Upper lobe of right lung (tissue), 1 donor: ENCODE data around the gene DIP2A. TPM values are rescaled to one million over a fixed set of nuclear protein-coding genes. Genes with fewer than 3 reads are reported as not detected.

Source experiments
- ATAC-seq: fragments of 200-7000 bp; cut with Tn5 transposase; one replicate; pipeline ENCODE4 v1.9.1; 2020; ENCODE audit warnings: mild to moderate bottlenecking, moderate library complexity
- DNase-seq: peaks from one replicate; pipeline ENCODE4 v3.0.0-alpha.2; 2020
- H3K27ac ChIP-seq: fragments of 200-600 bp; one replicate; pipeline ENCODE4 v1.8.0; 2022
- H3K27me3 ChIP-seq: fragments of 200-600 bp; one replicate; pipeline ENCODE4 v1.8.0; 2022; ENCODE audit warnings: mild to moderate bottlenecking
- H3K36me3 ChIP-seq: fragments of 200-600 bp; one replicate; pipeline ENCODE4 v1.8.0; 2022
- H3K4me1 ChIP-seq: fragments of 200-600 bp; one replicate; pipeline ENCODE4 v1.8.0; 2022
- H3K4me3 ChIP-seq: fragments of 200-600 bp; one replicate; pipeline ENCODE4 v1.8.0; 2022; ENCODE audit warnings: mild to moderate bottlenecking
- H3K9me3 ChIP-seq: fragments of 200-600 bp; one replicate; pipeline ENCODE4 v1.8.0; 2022
- CTCF ChIP-seq: fragments of 200-600 bp; IDR thresholded peaks from one replicate; pipeline ENCODE4 v1.8.0; 2022; ENCODE audit warnings: antibody characterized with exemption
- intact Hi-C: fragments of 100-400 bp; cut with DNase I; formaldehyde crosslinking; loops from one replicate; pipeline ENCODE4 v1.11.0; 2022
- total RNA-seq: library from RNA; stranded (reverse); fragmentation: NEBNext Ultra II Directional; extraction: Animal tissue kit (Norgen Biotek cat#: 25700); gene quantifications from one replicate; pipeline ENCODE4 v1.2.1, GENCODE V29; 2021
- donor health status: DM: no; HTN: yes; CAD: no; lungs with severe emphysema.

Gene DIP2A
- total RNA-seq, 1 donor from 2014 or later, result 35.6 TPM

- Histone ChIP-seq H3K4me1 (no peaks in the 10 kb centered on the region), H3K27ac (no peak overlapping the region), H3K36me3 (peaks cover 94% of the 10 kb centered on the region), H3K9me3 (no peaks in the 10 kb centered on the region), H3K27me3 (no peaks in the 10 kb centered on the region), H3K4me3 (no peak overlapping the region)
- intact Hi-C loops, result no loop called here
- no peak for DNase-seq
- TF ChIP-seq CTCF, result no peak
- ATAC-seq, result no peak
These were observed 105.7 kb downstream of the DIP2A start for GRCh38 chr21:46564391-46564790.

- no peak for ATAC-seq
- Histone ChIP-seq H3K4me3 (no peak overlapping the region), H3K9me3 (no peaks in the 10 kb centered on the region), H3K27ac (no peak overlapping the region), H3K27me3 (no peaks in the 10 kb centered on the region), H3K4me1 (no peaks in the 10 kb centered on the region), H3K36me3 (peaks cover 79% of the 10 kb centered on the region)
- DNase-seq, result no peak
- intact Hi-C loops, result no loop called here
- TF ChIP-seq CTCF, result no peak
These were observed 108.7 kb downstream of the DIP2A start for GRCh38 chr21:46567348-46567747.

GRCh38 chr21:46568562-46568961 is 109.9 kb downstream of the DIP2A start:
- no peak overlapping the region for H3K4me3 ChIP-seq
- intact Hi-C loops, result no loop called here
- no peak overlapping the region for H3K27ac ChIP-seq
- no peak for TF ChIP-seq CTCF
- no peaks in the 10 kb centered on the region for H3K27me3 ChIP-seq
- H3K36me3 ChIP-seq, result peaks cover 67% of the 10 kb centered on the region
- DNase-seq (no peak), ATAC-seq (no peak)
- no peaks in the 10 kb centered on the region for H3K4me1 ChIP-seq
- no peaks in the 10 kb centered on the region for H3K9me3 ChIP-seq

GRCh38 chr21:46569081-46569480 is 110.4 kb downstream of the DIP2A start:
- DNase-seq (no peak), ATAC-seq (no peak)
- TF ChIP-seq CTCF, result no peak
- Histone ChIP-seq H3K4me1 (no peaks in the 10 kb centered on the region), H3K27ac (no peak overlapping the region), H3K27me3 (no peaks in the 10 kb centered on the region), H3K9me3 (no peaks in the 10 kb centered on the region), H3K36me3 (peaks cover 62% of the 10 kb centered on the region), H3K4me3 (no peak overlapping the region)
- intact Hi-C loops, result no loop called here

- no peak for DNase-seq
- H3K36me3 ChIP-seq, result peaks cover 54% of the 10 kb centered on the region
- H3K4me1 ChIP-seq, result no peaks in the 10 kb centered on the region
- H3K4me3 ChIP-seq, result no peak overlapping the region
- TF ChIP-seq CTCF, result no peak
- intact Hi-C loops, result no loop called here
- no peak overlapping the region for H3K27ac ChIP-seq
- no peaks in the 10 kb centered on the region for H3K27me3 ChIP-seq
- ATAC-seq, result no peak
- no peaks in the 10 kb centered on the region for H3K9me3 ChIP-seq
These were observed 111.4 kb downstream of the DIP2A start for GRCh38 chr21:46570119-46570518.

GRCh38 chr21:46570631-46571030 is 111.9 kb downstream of the DIP2A start:
- no peak for ATAC-seq
- intact Hi-C loops, result no loop called here
- Histone ChIP-seq H3K4me1 (no peaks in the 10 kb centered on the region), H3K36me3 (peaks cover 49% of the 10 kb centered on the region), H3K4me3 (no peak overlapping the region), H3K27ac (no peak overlapping the region), H3K9me3 (no peaks in the 10 kb centered on the region), H3K27me3 (no peaks in the 10 kb centered on the region)
- no peak for DNase-seq
- TF ChIP-seq CTCF, result no peak
